ENCODE results near the gene HIGD1C. TPM values are rescaled to one million over a fixed set of nuclear protein-coding genes. Genes with fewer than 3 reads are reported as not detected.
A peak's percentile ranks its signal among the peaks of the same experiment; 100 is the strongest.

Gene HIGD1C
- total RNA-seq, 2 experiments from 2014 or later, result not detected

DNA sequence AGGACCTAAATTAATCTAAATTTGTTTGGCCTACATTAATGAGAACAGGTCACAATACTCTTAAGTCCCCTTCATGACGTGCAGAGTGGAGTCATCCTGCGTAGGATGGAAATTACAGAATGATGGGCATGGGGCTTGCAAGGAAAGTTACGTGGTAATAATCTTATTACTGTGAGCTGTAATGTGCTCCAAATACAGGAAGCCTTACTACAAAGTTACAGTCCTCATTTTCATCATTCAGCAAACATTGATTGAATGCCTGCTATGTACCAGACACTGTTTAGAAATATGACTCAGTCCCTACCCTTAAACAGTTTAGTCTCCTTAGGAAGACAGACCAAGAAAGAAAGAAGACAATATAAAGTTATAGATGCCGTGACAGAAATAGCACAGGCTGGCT, 9.4 kb downstream of the HIGD1C start:
- H3K4me3 Mint-ChIP-seq, result no peak overlapping the region
- CTCF ChIA-PET, result interaction anchor here (1.3 kb wide), 1 partner anchor 13 kb away, joined by 3 read pairs; no protein-coding TSS in a partner anchor
- peaks cover 2% of the 10 kb centered on the region for H3K36me3 Mint-ChIP-seq (ENCODE audit: low read depth)
- TF ChIP-seq, protein P1, sequence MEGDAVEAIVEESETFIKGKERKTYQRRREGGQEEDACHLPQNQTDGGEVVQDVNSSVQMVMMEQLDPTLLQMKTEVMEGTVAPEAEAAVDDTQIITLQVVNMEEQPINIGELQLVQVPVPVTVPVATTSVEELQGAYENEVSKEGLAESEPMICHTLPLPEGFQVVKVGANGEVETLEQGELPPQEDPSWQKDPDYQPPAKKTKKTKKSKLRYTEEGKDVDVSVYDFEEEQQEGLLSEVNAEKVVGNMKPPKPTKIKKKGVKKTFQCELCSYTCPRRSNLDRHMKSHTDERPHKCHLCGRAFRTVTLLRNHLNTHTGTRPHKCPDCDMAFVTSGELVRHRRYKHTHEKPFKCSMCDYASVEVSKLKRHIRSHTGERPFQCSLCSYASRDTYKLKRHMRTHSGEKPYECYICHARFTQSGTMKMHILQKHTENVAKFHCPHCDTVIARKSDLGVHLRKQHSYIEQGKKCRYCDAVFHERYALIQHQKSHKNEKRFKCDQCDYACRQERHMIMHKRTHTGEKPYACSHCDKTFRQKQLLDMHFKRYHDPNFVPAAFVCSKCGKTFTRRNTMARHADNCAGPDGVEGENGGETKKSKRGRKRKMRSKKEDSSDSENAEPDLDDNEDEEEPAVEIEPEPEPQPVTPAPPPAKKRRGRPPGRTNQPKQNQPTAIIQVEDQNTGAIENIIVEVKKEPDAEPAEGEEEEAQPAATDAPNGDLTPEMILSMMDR (IDR thresholded peaks at IDR 0.05), result no peak
- POLR2A ChIA-PET, result no interaction called here
- no peaks in the 10 kb centered on the region for H3K27me3 Mint-ChIP-seq
- no peak for ATAC-seq
- DNase-seq, result no peak
- no peaks in the 10 kb centered on the region for H3K9me3 Mint-ChIP-seq
- intact Hi-C loops (cut with micrococcal nuclease), result no loop called here
- H3K27ac Mint-ChIP-seq, result no peak overlapping the region
- peaks cover 6% of the 10 kb centered on the region for H3K4me1 Mint-ChIP-seq (ENCODE audit: low read depth)

DNA sequence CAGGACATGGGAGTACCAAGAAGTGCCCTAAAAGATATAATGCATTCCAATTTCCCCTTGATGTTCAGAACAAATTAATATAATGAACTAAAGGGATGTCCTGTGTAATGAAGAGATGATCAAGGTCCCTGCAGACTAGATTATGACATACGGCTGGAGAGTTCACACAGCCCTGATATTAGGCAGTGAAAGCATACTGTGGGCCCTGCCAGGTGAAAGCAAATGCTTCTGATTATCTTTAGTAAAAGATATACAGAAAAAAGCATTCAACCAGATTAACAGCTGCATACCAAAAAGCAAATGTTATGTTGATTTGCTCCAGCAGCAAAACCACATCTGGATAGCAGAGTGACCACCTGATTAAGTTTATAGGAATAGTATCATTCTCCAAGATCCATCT, 12.1 kb downstream of the HIGD1C start:
- H3K27me3 Mint-ChIP-seq, result no peaks in the 10 kb centered on the region
- peaks cover 6% of the 10 kb centered on the region for H3K4me1 Mint-ChIP-seq (ENCODE audit: low read depth)
- no peak overlapping the region for H3K4me3 Mint-ChIP-seq
- DNase-seq (no peak), ATAC-seq (no peak)
- intact Hi-C loops (cut with micrococcal nuclease), result no loop called here
- no peaks in the 10 kb centered on the region for H3K9me3 Mint-ChIP-seq
- TF ChIP-seq, protein P1 (IDR thresholded peaks at IDR 0.05), result no peak
- ChIA-PET POLR2A (no interaction called here), CTCF (no interaction called here)
- peaks cover 5% of the 10 kb centered on the region for H3K36me3 Mint-ChIP-seq (ENCODE audit: low read depth)
- H3K27ac Mint-ChIP-seq, result no peak overlapping the region

DNA sequence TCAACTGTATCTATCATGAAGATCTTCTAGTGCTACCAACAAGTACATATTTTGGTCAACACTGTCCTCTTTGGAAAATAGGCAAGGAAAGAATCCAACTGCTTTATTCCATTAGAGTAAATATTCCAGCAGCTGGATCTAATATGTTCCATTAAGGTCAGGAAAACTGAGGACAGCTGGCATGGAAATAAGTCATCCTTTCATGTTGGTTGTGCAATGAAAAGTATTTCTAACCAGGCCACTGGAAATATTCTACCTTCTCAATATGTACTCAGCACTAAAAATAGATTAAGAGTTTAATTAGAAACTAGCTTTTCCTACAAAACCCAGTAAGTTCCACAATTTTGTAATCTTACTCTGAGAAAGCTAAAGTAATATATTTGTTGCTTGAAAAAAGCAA, 19.6 kb downstream of the HIGD1C start:
- Mint-ChIP-seq H3K4me3 (no peak overlapping the region), H3K36me3 (ENCODE audit: low read depth) (peaks cover 25% of the 10 kb centered on the region), H3K27ac (no peak overlapping the region), H3K27me3 (no peaks in the 10 kb centered on the region), H3K4me1 (ENCODE audit: low read depth) (no peaks in the 10 kb centered on the region), H3K9me3 (no peaks in the 10 kb centered on the region)
- TF ChIP-seq, protein P1 (IDR thresholded peaks at IDR 0.05), result no peak
- ATAC-seq (no peak), DNase-seq (no peak)
- POLR2A ChIA-PET, result interaction anchor here (0.6 kb wide), 1 partner anchor 1842 kb away, joined by 3 read pairs; no protein-coding TSS in a partner anchor
- intact Hi-C loops (cut with micrococcal nuclease), result no loop called here
- CTCF ChIA-PET, result no interaction called here

DNA sequence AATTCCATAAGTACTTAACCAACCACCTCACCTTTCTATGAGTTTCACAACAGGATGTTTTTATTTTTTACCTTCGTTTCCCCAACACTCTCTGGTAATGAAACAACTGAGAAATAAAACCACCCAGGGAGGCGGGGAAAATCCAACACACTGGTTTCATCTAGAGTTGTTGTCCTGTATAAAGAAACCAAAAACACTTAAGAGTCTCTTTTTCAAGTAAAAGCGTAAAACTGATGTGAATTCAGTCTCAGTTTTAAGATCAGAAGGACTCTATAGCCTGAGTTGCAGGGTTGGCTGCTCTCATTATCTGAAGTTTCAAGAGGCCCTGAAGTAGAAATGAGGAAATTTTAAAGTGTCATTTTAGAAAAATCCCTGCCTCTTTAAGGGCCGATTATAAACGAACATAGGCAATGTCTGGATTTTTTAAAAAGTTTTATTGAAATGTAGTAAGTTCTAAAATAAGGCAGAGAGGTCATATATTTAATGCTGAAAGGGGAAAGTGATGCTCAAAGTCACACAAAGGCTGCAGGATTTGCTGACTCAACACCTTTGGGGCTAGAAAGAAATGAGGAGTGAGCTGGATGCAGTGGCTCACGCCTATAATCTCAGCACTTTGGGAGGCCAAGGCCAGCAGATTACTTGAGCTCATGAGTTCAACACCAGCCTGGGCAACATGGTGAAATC, 27.2 kb downstream of the HIGD1C start:
- POLR2A ChIA-PET, result no interaction called here
- H3K27me3 Mint-ChIP-seq, result no peaks in the 10 kb centered on the region
- no peak overlapping the region for H3K4me3 Mint-ChIP-seq
- H3K9me3 Mint-ChIP-seq, result no peaks in the 10 kb centered on the region
- TF ChIP-seq, protein P1 (IDR thresholded peaks at IDR 0.05), result no peak
- H3K27ac Mint-ChIP-seq, result peak overlapping the region; percentile 79
- ATAC-seq (peak; percentile 72), DNase-seq (peak; percentile 63)
- CTCF ChIA-PET, result interaction anchor here (0.7 to 1.7 kb wide), 2 partner anchors 37 to 154 kb away, joined by 3 to 5 read pairs; no protein-coding TSS in a partner anchor
- intact Hi-C loops (cut with micrococcal nuclease), result no loop called here
- H3K36me3 Mint-ChIP-seq (ENCODE audit: low read depth), result peaks cover 21% of the 10 kb centered on the region
- peaks cover 22% of the 10 kb centered on the region for H3K4me1 Mint-ChIP-seq (ENCODE audit: low read depth)

DNA sequence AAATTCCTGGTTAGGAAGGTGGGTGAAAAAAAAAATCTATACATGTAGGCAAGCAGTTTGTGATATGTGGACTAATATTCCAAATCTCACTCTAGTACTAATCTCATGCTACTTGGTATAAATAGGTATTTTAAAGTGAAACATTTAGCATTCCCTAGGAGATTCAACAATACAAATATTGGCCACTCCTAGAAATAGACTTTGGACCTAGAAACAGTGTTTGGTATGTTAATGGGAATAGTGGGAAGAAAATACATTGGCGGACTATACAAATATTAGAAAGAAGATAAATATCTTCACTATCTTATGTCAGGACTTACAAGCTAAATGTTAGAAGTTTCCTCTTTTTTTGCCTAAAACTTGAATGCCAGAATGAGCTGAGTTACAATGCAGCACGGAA, 28.2 kb downstream of the HIGD1C start:
- ChIA-PET POLR2A (no interaction called here), CTCF (interaction anchor here (1.7 kb wide), 1 partner anchor 155 kb away, joined by 5 read pairs; no protein-coding TSS in a partner anchor)
- intact Hi-C loops (cut with micrococcal nuclease), result no loop called here
- H3K4me3 Mint-ChIP-seq, result no peak overlapping the region
- H3K9me3 Mint-ChIP-seq, result no peaks in the 10 kb centered on the region
- ATAC-seq (no peak), DNase-seq (no peak)
- peaks cover 32% of the 10 kb centered on the region for H3K4me1 Mint-ChIP-seq (ENCODE audit: low read depth)
- no peak overlapping the region for H3K27ac Mint-ChIP-seq
- peaks cover 27% of the 10 kb centered on the region for H3K36me3 Mint-ChIP-seq (ENCODE audit: low read depth)
- TF ChIP-seq, protein P1 (IDR thresholded peaks at IDR 0.05), result no peak
- no peaks in the 10 kb centered on the region for H3K27me3 Mint-ChIP-seq

Measured in activated CD8-positive, alpha-beta T cell treated with anti-CD3 and anti-CD28 coated beads for 36 hours (primary cell).